K562 (cell line): Measurements from ENCODE around the gene INHBC. TPM values are rescaled to one million over a fixed set of nuclear protein-coding genes. Genes with fewer than 3 reads are reported as not detected.

Source experiments
- ARID4B ChIP-seq: sonication (generic); formaldehyde crosslinking; IDR thresholded peaks from 2 replicates; pipeline ENCODE4 v1.8.0; 2022; ENCODE audit warnings: mild to moderate bottlenecking, missing genetic modification reagents
- CHD4 ChIP-seq: fragments of 200-600 bp; sonication (generic); IDR thresholded peaks from 3 replicates; pipeline ENCODE4 v1.6.1; 2012; ENCODE audit warnings: low read depth, mild to moderate bottlenecking, mixed read lengths, low read length, inconsistent platforms; ENCODE audit not compliant: insufficient read depth, insufficient replicate concordance, poor library complexity, severe bottlenecking
- DEAF1 ChIP-seq: fragments of 450-650 bp; formaldehyde crosslinking; IDR thresholded peaks from 2 replicates; pipeline ENCODE4 v1.4.0; 2020; ENCODE audit warnings: mild to moderate bottlenecking, moderate library complexity
- GABPB1 ChIP-seq: sonication (generic); formaldehyde crosslinking; IDR thresholded peaks from 2 replicates; pipeline ENCODE4 v1.8.0; 2022; ENCODE audit warnings: mild to moderate bottlenecking, missing genetic modification reagents
- HDAC2 ChIP-seq: fragments of 450-650 bp; IDR thresholded peaks from 2 replicates; pipeline ENCODE4 v1.6.1; 2016; ENCODE audit warnings: mild to moderate bottlenecking
- JUN ChIP-seq, 2 experiments: sonication (generic) in 1 of 2; formaldehyde crosslinking in 1 of 2; IDR thresholded peaks; 2 replicates each; pipeline versions ENCODE4 v1.6.1 to v1.8.0; 2012 to 2022; ENCODE audit warnings: borderline replicate concordance in 2 of 2, mild to moderate bottlenecking in 2 of 2, improper control_type of control experiment in 1 of 2, low read depth in 1 of 2, low read length in 1 of 2, missing genetic modification reagents in 1 of 2
- PHB2 ChIP-seq: fragments of 450-650 bp; IDR thresholded peaks from 2 replicates; pipeline ENCODE4 v1.6.1; 2017; ENCODE audit warnings: low read depth
- PURB ChIP-seq: sonication (generic); formaldehyde crosslinking; IDR thresholded peaks from 2 replicates; pipeline ENCODE4 v1.9.0; 2021; ENCODE audit warnings: low read depth, mild to moderate bottlenecking, missing genetic modification reagents
- ZNF12 ChIP-seq: sonication (generic); formaldehyde crosslinking; IDR thresholded peaks from 2 replicates; pipeline ENCODE4 v1.4.0; 2020; ENCODE audit warnings: mild to moderate bottlenecking, missing genetic modification reagents
- polyA plus RNA-seq, 8 experiments: library from polyadenylated mRNA; depleted of rRNA in 4 of 8; stranded (reverse) in 5 of 8; unstranded in 3 of 8; fragments of >200 nt; fragmentation: Nextera tagmentation in 2 of 8; fragmentation: Illumina TruSeq in 1 of 8; extraction: Ambion mirVana in 2 of 8; extraction: Trizol in 1 of 8; gene quantifications; 2 replicates each; pipeline versions ENCODE4 v1.2.1 to v1.2.3, GENCODE V29; 2011 to 2014; ENCODE audit warnings: inconsistent platforms in 1 of 8, missing spikeins in 1 of 8
- total RNA-seq, 7 experiments: library from RNA; depleted of rRNA in 6 of 7; stranded (reverse); fragments of >200 nt in 6 of 7; fragmentation: Illumina TruSeq in 2 of 7; extraction: Trizol in 2 of 7; gene quantifications; 2 replicates each; pipeline versions ENCODE4 v1.2.1 to v1.2.3, GENCODE V29; 2011 to 2021; ENCODE audit warnings: low replicate concordance in 1 of 7
- TF ChIP-seq, protein P1 (sequence below): fragments of 450-650 bp; IDR thresholded peaks from 2 replicates; pipeline ENCODE4 v1.6.1; 2014; ENCODE audit warnings: low read depth, mild to moderate bottlenecking, moderate library complexity, borderline replicate concordance
- TF ChIP-seq, protein P2 (sequence below): fragments of 250-450 bp; sonication (Bioruptor Pico); IDR thresholded peaks from 2 replicates; pipeline ENCODE4 v1.4.0; 2020

INHBC gene
- total and polyA plus RNA-seq, 9 of the 15 experiments (the other 6 are each of a cell fraction or from before 2014, with no cell fraction given) = 0.07 to 0.24 (median 0.15) TPM; not detected in 4

- TF ChIP-seq ARID4B (CRISPR knock-in tag) (no peak), ZNF12 (CRISPR knock-in tag) (no peak), JUN (IDR thresholded peaks at IDR 0.05; ENCODE audit: borderline replicate concordance, low read depth, low read length) (0 out of 2 replicates have a peak, but pooled peaks have one; percentile 13), JUN (CRISPR knock-in tag; IDR thresholded peaks at IDR 0.05; ENCODE audit: borderline replicate concordance) (no peak), HDAC2 (no peak), PURB (CRISPR knock-in tag) (no peak), DEAF1 (CRISPR knock-in tag) (no peak), CHD4 (no peak), PHB2 (no peak), GABPB1 (CRISPR knock-in tag) (no peak; the same call in 1 of the 2 replicates)
- TF ChIP-seq, protein P1, sequence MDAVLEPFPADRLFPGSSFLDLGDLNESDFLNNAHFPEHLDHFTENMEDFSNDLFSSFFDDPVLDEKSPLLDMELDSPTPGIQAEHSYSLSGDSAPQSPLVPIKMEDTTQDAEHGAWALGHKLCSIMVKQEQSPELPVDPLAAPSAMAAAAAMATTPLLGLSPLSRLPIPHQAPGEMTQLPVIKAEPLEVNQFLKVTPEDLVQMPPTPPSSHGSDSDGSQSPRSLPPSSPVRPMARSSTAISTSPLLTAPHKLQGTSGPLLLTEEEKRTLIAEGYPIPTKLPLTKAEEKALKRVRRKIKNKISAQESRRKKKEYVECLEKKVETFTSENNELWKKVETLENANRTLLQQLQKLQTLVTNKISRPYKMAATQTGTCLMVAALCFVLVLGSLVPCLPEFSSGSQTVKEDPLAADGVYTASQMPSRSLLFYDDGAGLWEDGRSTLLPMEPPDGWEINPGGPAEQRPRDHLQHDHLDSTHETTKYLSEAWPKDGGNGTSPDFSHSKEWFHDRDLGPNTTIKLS = no peak
- TF ChIP-seq, protein P2, sequence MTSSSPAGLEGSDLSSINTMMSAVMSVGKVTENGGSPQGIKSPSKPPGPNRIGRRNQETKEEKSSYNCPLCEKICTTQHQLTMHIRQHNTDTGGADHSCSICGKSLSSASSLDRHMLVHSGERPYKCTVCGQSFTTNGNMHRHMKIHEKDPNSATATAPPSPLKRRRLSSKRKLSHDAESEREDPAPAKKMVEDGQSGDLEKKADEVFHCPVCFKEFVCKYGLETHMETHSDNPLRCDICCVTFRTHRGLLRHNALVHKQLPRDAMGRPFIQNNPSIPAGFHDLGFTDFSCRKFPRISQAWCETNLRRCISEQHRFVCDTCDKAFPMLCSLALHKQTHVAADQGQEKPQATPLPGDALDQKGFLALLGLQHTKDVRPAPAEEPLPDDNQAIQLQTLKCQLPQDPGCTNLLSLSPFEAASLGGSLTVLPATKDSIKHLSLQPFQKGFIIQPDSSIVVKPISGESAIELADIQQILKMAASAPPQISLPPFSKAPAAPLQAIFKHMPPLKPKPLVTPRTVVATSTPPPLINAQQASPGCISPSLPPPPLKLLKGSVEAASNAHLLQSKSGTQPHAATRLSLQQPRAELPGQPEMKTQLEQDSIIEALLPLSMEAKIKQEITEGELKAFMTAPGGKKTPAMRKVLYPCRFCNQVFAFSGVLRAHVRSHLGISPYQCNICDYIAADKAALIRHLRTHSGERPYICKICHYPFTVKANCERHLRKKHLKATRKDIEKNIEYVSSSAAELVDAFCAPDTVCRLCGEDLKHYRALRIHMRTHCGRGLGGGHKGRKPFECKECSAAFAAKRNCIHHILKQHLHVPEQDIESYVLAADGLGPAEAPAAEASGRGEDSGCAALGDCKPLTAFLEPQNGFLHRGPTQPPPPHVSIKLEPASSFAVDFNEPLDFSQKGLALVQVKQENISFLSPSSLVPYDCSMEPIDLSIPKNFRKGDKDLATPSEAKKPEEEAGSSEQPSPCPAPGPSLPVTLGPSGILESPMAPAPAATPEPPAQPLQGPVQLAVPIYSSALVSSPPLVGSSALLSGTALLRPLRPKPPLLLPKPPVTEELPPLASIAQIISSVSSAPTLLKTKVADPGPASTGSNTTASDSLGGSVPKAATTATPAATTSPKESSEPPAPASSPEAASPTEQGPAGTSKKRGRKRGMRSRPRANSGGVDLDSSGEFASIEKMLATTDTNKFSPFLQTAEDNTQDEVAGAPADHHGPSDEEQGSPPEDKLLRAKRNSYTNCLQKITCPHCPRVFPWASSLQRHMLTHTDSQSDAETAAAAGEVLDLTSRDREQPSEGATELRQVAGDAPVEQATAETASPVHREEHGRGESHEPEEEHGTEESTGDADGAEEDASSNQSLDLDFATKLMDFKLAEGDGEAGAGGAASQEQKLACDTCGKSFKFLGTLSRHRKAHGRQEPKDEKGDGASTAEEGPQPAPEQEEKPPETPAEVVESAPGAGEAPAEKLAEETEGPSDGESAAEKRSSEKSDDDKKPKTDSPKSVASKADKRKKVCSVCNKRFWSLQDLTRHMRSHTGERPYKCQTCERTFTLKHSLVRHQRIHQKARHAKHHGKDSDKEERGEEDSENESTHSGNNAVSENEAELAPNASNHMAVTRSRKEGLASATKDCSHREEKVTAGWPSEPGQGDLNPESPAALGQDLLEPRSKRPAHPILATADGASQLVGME (CRISPR knock-in tag) = 0 out of 2 replicates have a peak, but pooled peaks have one; percentile 68
These were observed 43.4 kb downstream of the INHBC start (continued) for GRCh38 chr12:57477710-57478681.
